Stomach (tissue), 9 donors: Measurements from ENCODE around the gene MCCC2. TPM values are rescaled to one million over a fixed set of nuclear protein-coding genes. Genes with fewer than 3 reads are reported as not detected.
"Not testable (repeated sequence)": the region's sequence is repeated elsewhere in the genome, so short reads cannot be mapped to it uniquely, and the experiment has no call there.

Source experiments
- DNase-seq, 2 donors: peaks; one replicate each; pipeline versions ENCODE4 v3.0.0 to v3.0.0-alpha.2; 2013 to 2019
- H3K27ac ChIP-seq, 5 donors: fragments of 200-600 bp in 4 of 5; sonication (generic) in 4 of 5; one replicate each; pipeline ENCODE4 v1.5.1; 2013 to 2019; ENCODE audit warnings: mild to moderate bottlenecking in 1 of 5, moderate library complexity in 1 of 5
- H3K27me3 ChIP-seq, 3 donors: fragments of 200-600 bp; sonication (generic); one replicate each; pipeline ENCODE4 v1.5.1; 2017 to 2019; ENCODE audit warnings: mixed run types in 1 of 3
- H3K36me3 ChIP-seq, 4 donors: fragments of 200-600 bp; sonication (generic); 1 replicate in 3 of 4; 2 replicates in 1 of 4; pipeline ENCODE4 v1.5.1; 2016 to 2019
- H3K4me1 ChIP-seq, 4 donors: fragments of 200-600 bp; sonication (generic); one replicate each; pipeline ENCODE4 v1.5.1; 2016 to 2019
- H3K4me3 ChIP-seq, 4 donors: fragments of 200-600 bp; sonication (generic) in 3 of 4; one replicate each; pipeline ENCODE4 v1.5.1; 2016 to 2019; ENCODE audit warnings: mild to moderate bottlenecking in 1 of 4
- H3K9me3 ChIP-seq, 4 donors: fragments of 200-600 bp; sonication (generic); one replicate each; pipeline ENCODE4 v1.5.1; 2016 to 2019
- CTCF ChIP-seq, 7 experiments: fragments of 450-650 bp in 4 of 7; fragments of 200-600 bp in 3 of 7; sonication (generic) in 3 of 7; IDR thresholded peaks; one replicate each; pipeline ENCODE4 v1.5.1; 2016 to 2019; ENCODE audit warnings: antibody characterized with exemption in 7 of 7, control low read depth in 2 of 7, mild to moderate bottlenecking in 1 of 7
- EP300 ChIP-seq: sonication (generic); formaldehyde crosslinking; IDR thresholded peaks from one replicate; pipeline ENCODE4 v1.6.1; 2017; ENCODE audit warnings: antibody characterized with exemption
- POLR2A ChIP-seq, 4 donors: fragments of 450-650 bp; IDR thresholded peaks; one replicate each; pipeline ENCODE4 v1.6.1; 2016; ENCODE audit warnings: antibody characterized with exemption in 4 of 4, control low read depth in 2 of 4, mild to moderate bottlenecking in 1 of 4, moderate library complexity in 1 of 4
- POLR2AphosphoS5 ChIP-seq, 3 donors: sonication (generic); formaldehyde crosslinking; IDR thresholded peaks; one replicate each; pipeline ENCODE4 v1.6.1; 2016; ENCODE audit warnings: antibody characterized with exemption in 3 of 3
- WGBS, 5 donors: extraction: QIAGEN DNeasy Blood & Tissue Kit in 3 of 5; methylation state at CpG; one replicate each; pipeline versions ENCODE4 v1.1.5 to v1.1.7; 2013 to 2018; 5-methylcytosine and 5-hydroxymethylcytosine counted together
- intact Hi-C: fragments of 100-400 bp; cut with DNase I; formaldehyde crosslinking; loops from one replicate; pipeline ENCODE4 v1.15.1; 2023; ENCODE audit warnings: low total_unique reads
- polyA plus RNA-seq, 3 donors: library from polyadenylated mRNA; stranded (reverse); fragments of 200-250 nt; gene quantifications; one replicate each; pipeline ENCODE4 v1.2.3, GENCODE V29; 2013
- total RNA-seq, 5 donors: library from RNA; depleted of rRNA; stranded (reverse); fragments of >200 nt; gene quantifications; one replicate each; pipeline versions ENCODE4 v1.1.0 to v1.2.3, GENCODE V29; 2014 to 2016
- donor health status: healthy with polysubstance abuse.
- donor health status: Bipolar disorder and iron deficiency.
- donor health status: healthy.

The MCCC2 gene
- total and polyA plus RNA-seq, 8 donors: 14.6 to 73.6 (median 30.5) TPM

GRCh38 chr5:71633255-71634155, 46.4 kb downstream of the MCCC2 start:
- H3K4me3 ChIP-seq: no peak overlapping the region
- H3K4me1 ChIP-seq: peaks cover 0 to 9% (median 2%) of the 10 kb centered on the region in 4 donors
- DNase-seq: no peak
- no peaks in the 10 kb centered on the region for H3K9me3 ChIP-seq
- H3K27me3 ChIP-seq: no peaks in the 10 kb centered on the region
- 65 to 86% (median 77%) methylated on average over 2 of the region's 2 CpGs for WGBS, 5 donors
- peaks cover 14 to 69% (median 68%) of the 10 kb centered on the region in 4 donors for H3K36me3 ChIP-seq
- H3K27ac ChIP-seq: no peak overlapping the region
- TF ChIP-seq EP300 (no peak), POLR2A (IDR thresholded peaks at IDR 0.05) (no peak), POLR2AphosphoS5 (IDR thresholded peaks at IDR 0.05) (no peak), CTCF (IDR thresholded peaks at IDR 0.05) (no peak)
- intact Hi-C loops: no loop called here

GRCh38 chr5:71637133-71637532, 50.0 kb downstream of the MCCC2 start:
- no peak for TF ChIP-seq CTCF (IDR thresholded peaks at IDR 0.05)
- no peak for TF ChIP-seq POLR2AphosphoS5 (IDR thresholded peaks at IDR 0.05)
- TF ChIP-seq EP300: no peak
- TF ChIP-seq POLR2A (IDR thresholded peaks at IDR 0.05): no peak
- Histone ChIP-seq H3K4me3 (no peak overlapping the region), H3K4me1 (no peaks in the 10 kb centered on the region), H3K36me3 (peaks cover 17 to 95% (median 89%) of the 10 kb centered on the region in 4 donors), H3K9me3 (no peaks in the 10 kb centered on the region), H3K27ac (no peak overlapping the region), H3K27me3 (no peaks in the 10 kb centered on the region)
- no peak for DNase-seq
- intact Hi-C loops: no loop called here

GRCh38 chr5:71640408-71640807, 53.3 kb downstream of the MCCC2 start:
- Histone ChIP-seq H3K4me3 (no peak overlapping the region), H3K27me3 (no peaks in the 10 kb centered on the region), H3K27ac (no peak overlapping the region), H3K9me3 (no peaks in the 10 kb centered on the region), H3K36me3 (peaks cover 10 to 81% (median 71%) of the 10 kb centered on the region in 4 donors), H3K4me1 (no peaks in the 10 kb centered on the region)
- intact Hi-C loops: no loop called here
- 92 to 99% (median 99%) methylated on average over 3 of the region's 3 CpGs for WGBS, 5 donors
- no peak for DNase-seq
- TF ChIP-seq CTCF (IDR thresholded peaks at IDR 0.05) (no peak), POLR2A (IDR thresholded peaks at IDR 0.05) (no peak), EP300 (no peak), POLR2AphosphoS5 (IDR thresholded peaks at IDR 0.05) (no peak)

- H3K27ac ChIP-seq: no peak overlapping the region
- 10 to 61% (median 55%) methylated on average over 3 of the region's 3 CpGs for WGBS, 5 donors
- H3K4me1 ChIP-seq: no peaks in the 10 kb centered on the region
- no peaks in the 10 kb centered on the region for H3K27me3 ChIP-seq
- TF ChIP-seq CTCF (IDR thresholded peaks at IDR 0.05) (no peak), EP300 (no peak), POLR2AphosphoS5 (IDR thresholded peaks at IDR 0.05) (no peak), POLR2A (IDR thresholded peaks at IDR 0.05) (no peak)
- peaks cover 0 to 83% (median 72%) of the 10 kb centered on the region in 4 donors for H3K36me3 ChIP-seq
- DNase-seq: peak in 1 of 2 donors; percentile 13
- H3K9me3 ChIP-seq: no peaks in the 10 kb centered on the region
- H3K4me3 ChIP-seq: no peak overlapping the region
- intact Hi-C loops: no loop called here
Observed at GRCh38 chr5:71645030-71645429, 57.9 kb downstream of the MCCC2 start.

GRCh38 chr5:71650940-71651339, 63.8 kb downstream of the MCCC2 start:
- intact Hi-C loops, DNase-seq, H3K27me3 ChIP-seq, H3K9me3 ChIP-seq, H3K27ac ChIP-seq, H3K4me3 ChIP-seq, H3K4me1 ChIP-seq: not testable (repeated sequence)
- 96 to 99% (median 99%) methylated on average over 3 of the region's 3 CpGs for WGBS, 5 donors
- peaks cover 8 to 98% (median 89%) of the 10 kb centered on the region in 4 donors for H3K36me3 ChIP-seq
